Uterus (tissue), 2 donors: ENCODE measurements around the gene MEGF9.

Source experiments
- CTCF ChIP-seq, 4 experiments: fragments of 200-600 bp in 2 of 4; fragments of 450-650 bp in 2 of 4; sonication (generic) in 2 of 4; IDR thresholded peaks; one replicate each; pipeline ENCODE4 v1.5.1; 2016 to 2019; ENCODE audit warnings: antibody characterized with exemption in 4 of 4, mild to moderate bottlenecking in 2 of 4, moderate library complexity in 1 of 4
- POLR2A ChIP-seq, 2 donors: fragments of 450-650 bp; IDR thresholded peaks; one replicate each; pipeline ENCODE4 v1.6.1; 2016; ENCODE audit warnings: antibody characterized with exemption in 2 of 2, mild to moderate bottlenecking in 1 of 2, moderate library complexity in 1 of 2

- TF ChIP-seq CTCF (IDR thresholded peaks at IDR 0.05) (peak; percentile 65 to 72 (median 69)), POLR2A (IDR thresholded peaks at IDR 0.05) (no peak)
Measured at GRCh38 chr9:120619751-120620655, 94.3 kb downstream of the MEGF9 start.
